Caco-2 (cell line): ENCODE data around the gene VDAC2. TPM values are rescaled to one million over a fixed set of nuclear protein-coding genes. Genes with fewer than 3 reads are reported as not detected.

ENCODE experiments used
- BruUV-seq: library from RNA; stranded (reverse); fragments of 400-500 nt; replicated peaks from 2 replicates; lab custom pipeline; 2021; lab: Mats Ljungman, UMichigan
- CTCF ChIA-PET: fragments of 300-600 bp; sonication (Branson Sonifier 250); formaldehyde crosslinking; loops from one replicate; lab custom pipeline; 2022; ENCODE audit warnings: antibody characterized with exemption; lab: Charles Lee
- POLR2A ChIA-PET: fragments of 300-600 bp; sonication (Branson Sonifier 250); formaldehyde crosslinking; loops from one replicate; lab custom pipeline; 2022; ENCODE audit warnings: antibody characterized with exemption; lab: Charles Lee
- DNase-seq, 2 experiments: peaks; one replicate each; pipeline versions ENCODE4 v3.0.0 to v3.0.0-alpha.2; 2020 to 2022
- H3K27me3 ChIP-seq: replicated peaks from 2 replicates; pipeline ENCODE4 v1.6.0; 2011; ENCODE audit warnings: low read length; ENCODE audit not compliant: control insufficient read depth, insufficient read depth
- H3K36me3 ChIP-seq: 2 replicates; pipeline ENCODE4 v1.5.1; 2011; ENCODE audit warnings: low read length; ENCODE audit not compliant: control insufficient read depth, insufficient read depth
- H3K4me1 ChIP-seq: fragments of 250-450 bp; sonication (Bioruptor Pico); 2 replicates; pipeline ENCODE4 v1.5.1; 2020; ENCODE audit warnings: mild to moderate bottlenecking
- H3K4me3 ChIP-seq: 2 replicates; pipeline ENCODE4 v1.5.1; 2011; ENCODE audit warnings: low read depth, mild to moderate bottlenecking, control low read depth, low read length
- H3K9me3 ChIP-seq: fragments of 250-450 bp; sonication (Bioruptor Pico); 2 replicates; pipeline ENCODE4 v1.5.1; 2020; ENCODE audit warnings: mild to moderate bottlenecking, moderate library complexity
- H3K27ac Mint-ChIP-seq: one replicate; pipeline ENCODE4 v1.8.0; 2022; ENCODE audit warnings: mixed read lengths; ENCODE audit not compliant: unreplicated experiment
- H3K27me3 Mint-ChIP-seq: one replicate; pipeline ENCODE4 v1.8.0; 2022; ENCODE audit warnings: mixed read lengths; ENCODE audit not compliant: insufficient read depth, unreplicated experiment
- H3K36me3 Mint-ChIP-seq: one replicate; pipeline ENCODE4 v1.8.0; 2022; ENCODE audit warnings: mild to moderate bottlenecking, mixed read lengths; ENCODE audit not compliant: insufficient read depth, unreplicated experiment
- H3K4me1 Mint-ChIP-seq: one replicate; pipeline ENCODE4 v1.8.0; 2022; ENCODE audit warnings: low read depth, mixed read lengths; ENCODE audit not compliant: unreplicated experiment
- H3K4me3 Mint-ChIP-seq: one replicate; pipeline ENCODE4 v1.8.0; 2022; ENCODE audit warnings: mild to moderate bottlenecking, moderate library complexity, mixed read lengths; ENCODE audit not compliant: unreplicated experiment
- H3K9me3 Mint-ChIP-seq: one replicate; pipeline ENCODE4 v1.8.0; 2022; ENCODE audit warnings: mixed read lengths; ENCODE audit not compliant: unreplicated experiment
- intact Hi-C: fragments of 100-400 bp; cut with micrococcal nuclease; formaldehyde crosslinking; loops from one replicate; pipeline ENCODE4 v1.10.0; 2022; ENCODE audit not compliant: unreplicated experiment
- total RNA-seq: library from RNA; stranded (reverse); gene quantifications from 2 replicates; pipeline ENCODE4 v1.2.3, GENCODE V29; 2022
- TF ChIP-seq, protein P1 (sequence below), 2 experiments: fragments of 200-600 bp in 1 of 2; IDR thresholded peaks; 1 replicate in 1 of 2; 2 replicates in 1 of 2; pipeline versions ENCODE4 v1.5.1 to v1.8.0; 2011 to 2022; ENCODE audit warnings: antibody characterized with exemption in 1 of 2, control low read depth in 1 of 2, inconsistent platforms in 1 of 2, low read depth in 1 of 2, low read length in 1 of 2, mild to moderate bottlenecking in 1 of 2, moderate library complexity in 1 of 2; ENCODE audit not compliant: insufficient read depth in 1 of 2, severe bottlenecking in 1 of 2, unreplicated experiment in 1 of 2

The VDAC2 gene
- total RNA-seq, 1 experiment from 2014 or later: 244 TPM

DNA sequence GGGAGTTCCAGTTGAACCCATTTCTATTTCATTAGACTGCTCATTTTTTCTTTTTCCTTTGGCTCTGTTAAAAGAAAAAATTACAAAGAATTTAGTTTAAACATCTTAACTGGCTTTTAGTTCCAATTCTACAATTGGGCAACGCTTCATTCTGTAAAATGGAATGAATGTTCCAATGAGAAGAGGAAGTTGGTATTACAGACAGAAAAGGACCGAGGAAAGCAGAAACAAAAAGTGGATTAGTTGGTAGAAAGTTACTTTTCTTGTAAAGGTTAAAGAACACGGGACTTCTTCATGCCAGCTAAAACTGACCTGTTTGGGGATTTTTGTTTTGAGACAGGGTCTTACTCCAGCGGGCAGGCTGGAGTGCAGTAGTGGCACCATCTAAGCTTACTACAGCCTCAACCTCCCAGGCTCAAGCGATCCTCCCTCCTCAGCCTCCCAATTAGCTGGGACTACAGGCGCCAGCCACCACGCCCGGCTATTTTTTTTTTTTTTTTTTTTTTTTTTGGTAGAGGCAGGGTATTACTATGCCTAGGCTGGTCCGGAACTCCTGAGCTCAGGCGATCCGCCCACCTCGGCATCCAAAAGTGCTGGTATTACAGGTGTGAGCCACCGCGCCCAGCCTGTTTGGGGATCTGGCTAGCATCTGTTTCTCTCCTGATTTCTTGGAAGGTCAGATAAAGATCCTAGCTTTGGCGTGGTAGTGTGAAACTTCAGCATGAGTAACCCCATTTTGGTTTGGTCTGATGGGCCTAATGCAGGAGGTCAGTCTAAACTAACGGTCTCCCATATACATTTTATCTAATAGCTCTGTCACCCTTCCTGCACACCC lies 1.3 kb upstream of the VDAC2 start:
- ChIA-PET POLR2A (interaction anchor here (0.6 to 3.1 kb wide), 6 partner anchors 16 to 193 kb away, joined by 3 to 52 read pairs (median 5); partner anchors contain the start of genes COMTD1 and SAMD8), CTCF (interaction anchor here (1.1 to 2.9 kb wide), 5 partner anchors 16 to 54 kb away, joined by 4 to 27 read pairs (median 17); partner anchors contain the start of gene COMTD1)
- H3K9me3 ChIP-seq: no peaks in the 10 kb centered on the region
- intact Hi-C loops: no loop called here
- peaks cover 28% of the 10 kb centered on the region for H3K4me1 ChIP-seq
- H3K36me3 ChIP-seq: no peaks in the 10 kb centered on the region
- Mint-ChIP-seq H3K36me3 (peaks cover 47% of the 10 kb centered on the region), H3K9me3 (no peaks in the 10 kb centered on the region), H3K27ac (peak overlapping the region; percentile 100), H3K4me3 (peak overlapping the region; percentile 100), H3K4me1 (peaks cover 5% of the 10 kb centered on the region), H3K27me3 (no peaks in the 10 kb centered on the region)
- TF ChIP-seq, protein P1, sequence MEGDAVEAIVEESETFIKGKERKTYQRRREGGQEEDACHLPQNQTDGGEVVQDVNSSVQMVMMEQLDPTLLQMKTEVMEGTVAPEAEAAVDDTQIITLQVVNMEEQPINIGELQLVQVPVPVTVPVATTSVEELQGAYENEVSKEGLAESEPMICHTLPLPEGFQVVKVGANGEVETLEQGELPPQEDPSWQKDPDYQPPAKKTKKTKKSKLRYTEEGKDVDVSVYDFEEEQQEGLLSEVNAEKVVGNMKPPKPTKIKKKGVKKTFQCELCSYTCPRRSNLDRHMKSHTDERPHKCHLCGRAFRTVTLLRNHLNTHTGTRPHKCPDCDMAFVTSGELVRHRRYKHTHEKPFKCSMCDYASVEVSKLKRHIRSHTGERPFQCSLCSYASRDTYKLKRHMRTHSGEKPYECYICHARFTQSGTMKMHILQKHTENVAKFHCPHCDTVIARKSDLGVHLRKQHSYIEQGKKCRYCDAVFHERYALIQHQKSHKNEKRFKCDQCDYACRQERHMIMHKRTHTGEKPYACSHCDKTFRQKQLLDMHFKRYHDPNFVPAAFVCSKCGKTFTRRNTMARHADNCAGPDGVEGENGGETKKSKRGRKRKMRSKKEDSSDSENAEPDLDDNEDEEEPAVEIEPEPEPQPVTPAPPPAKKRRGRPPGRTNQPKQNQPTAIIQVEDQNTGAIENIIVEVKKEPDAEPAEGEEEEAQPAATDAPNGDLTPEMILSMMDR (IDR thresholded peaks at IDR 0.05; ENCODE audit: insufficient read depth in 1 of 2, low read depth in 1 of 2, low read length in 1 of 2, severe bottlenecking in 1 of 2, unreplicated experiment in 1 of 2): no peak
- no TSS peak for BruUV-seq
- peak overlapping the region; percentile 75 for H3K4me3 ChIP-seq
- no peaks in the 10 kb centered on the region for H3K27me3 ChIP-seq
- DNase-seq: no peak

GRCh38 chr10:75209921-75210281 lies 695 bp upstream of the VDAC2 start:
- ChIA-PET CTCF (interaction anchor here (0.7 to 2.9 kb wide), 7 partner anchors 15 to 53 kb away, joined by 4 to 27 read pairs (median 17); partner anchors contain the start of gene COMTD1), POLR2A (interaction anchor here (0.6 to 3.1 kb wide), 7 partner anchors 15 to 192 kb away, joined by 3 to 52 read pairs (median 5); partner anchors contain the start of genes COMTD1 and SAMD8)
- TSS peak; percentile 90 for BruUV-seq
- Histone ChIP-seq H3K4me3 (peak overlapping the region; percentile 75), H3K36me3 (no peaks in the 10 kb centered on the region), H3K27me3 (no peaks in the 10 kb centered on the region), H3K4me1 (peaks cover 28% of the 10 kb centered on the region), H3K9me3 (no peaks in the 10 kb centered on the region)
- peak; percentile 54 for DNase-seq
- intact Hi-C loops: loop anchor here (1.0 kb wide), 1 partner anchor 18 kb away; no protein-coding TSS in a partner anchor
- H3K4me1 Mint-ChIP-seq: peaks cover 5% of the 10 kb centered on the region
- no peaks in the 10 kb centered on the region for H3K27me3 Mint-ChIP-seq
- H3K4me3 Mint-ChIP-seq: peak overlapping the region; percentile 100
- H3K9me3 Mint-ChIP-seq: no peaks in the 10 kb centered on the region
- peak overlapping the region; percentile 100 for H3K27ac Mint-ChIP-seq
- H3K36me3 Mint-ChIP-seq: peaks cover 53% of the 10 kb centered on the region
- TF ChIP-seq, protein P1 (IDR thresholded peaks at IDR 0.05; ENCODE audit: insufficient read depth in 1 of 2, low read depth in 1 of 2, low read length in 1 of 2, severe bottlenecking in 1 of 2, unreplicated experiment in 1 of 2): no peak

GRCh38 chr10:75211007-75211691 lies 553 bp downstream of the VDAC2 start:
- POLR2A ChIA-PET: interaction anchor here (0.5 to 3.1 kb wide), 13 partner anchors 8 to 309 kb away, joined by 3 to 52 read pairs (median 5); partner anchors contain the start of genes COMTD1 and SAMD8
- Histone ChIP-seq H3K4me1 (peaks cover 27% of the 10 kb centered on the region), H3K4me3 (peak overlapping the region; percentile 75), H3K9me3 (no peaks in the 10 kb centered on the region), H3K36me3 (no peaks in the 10 kb centered on the region), H3K27me3 (no peaks in the 10 kb centered on the region)
- Mint-ChIP-seq H3K4me3 (peak overlapping the region; percentile 100), H3K27me3 (no peaks in the 10 kb centered on the region), H3K36me3 (peaks cover 65% of the 10 kb centered on the region), H3K27ac (peak overlapping the region; percentile 100), H3K9me3 (no peaks in the 10 kb centered on the region), H3K4me1 (peaks cover 9% of the 10 kb centered on the region)
- CTCF ChIA-PET: interaction anchor here (0.6 to 2.9 kb wide), 9 partner anchors 14 to 969 kb away, joined by 3 to 27 read pairs (median 8); partner anchors contain the start of gene COMTD1
- TF ChIP-seq, protein P1 (IDR thresholded peaks at IDR 0.05; ENCODE audit: insufficient read depth in 1 of 2, low read depth in 1 of 2, low read length in 1 of 2, severe bottlenecking in 1 of 2, unreplicated experiment in 1 of 2): no peak
- DNase-seq: peak; percentile 41 to 53
- intact Hi-C loops: loop anchor here (1.0 kb wide), 2 partner anchors 14 to 19 kb away; no protein-coding TSS in a partner anchor
- BruUV-seq: no TSS peak
